Measurements from ENCODE around the gene ABCC8. TPM values are rescaled to one million over a fixed set of nuclear protein-coding genes. Genes with fewer than 3 reads are reported as not detected.

Gene ABCC8
- total and polyA plus RNA-seq, 9 of the 15 experiments (the other 6 are each of a cell fraction or from before 2014, with no cell fraction given) = not detected

- TF ChIP-seq ZNF592 (IDR thresholded peaks at IDR 0.05) (no peak), ARNT (IDR thresholded peaks at IDR 0.05) (no peak), MEF2D (tag; conservative IDR thresholded peaks at IDR 0.05; ENCODE audit: low read depth) (no peak), IRF2 (CRISPR knock-in tag; IDR thresholded peaks at IDR 0.05) (no peak), RUNX1 (IDR thresholded peaks at IDR 0.05; ENCODE audit: low read depth) (no peak), RFX7 (CRISPR knock-in tag; IDR thresholded peaks at IDR 0.05) (no peak), IRF1 (CRISPR knock-in tag; IDR thresholded peaks at IDR 0.05; ENCODE audit: borderline replicate concordance) (no peak)
Observed at GRCh38 chr11:17460406-17460805, 16.2 kb downstream of the ABCC8 start (continued).
